ACHN (cell line): Measurements from ENCODE around the gene UNC5CL.
"Not testable (repeated sequence)": the region's sequence is repeated elsewhere in the genome, so short reads cannot be mapped to it uniquely, and the experiment has no call there.

Experiments
- DNase-seq: peaks from one replicate; pipeline ENCODE4 v3.0.0-alpha.2; 2015
- in situ Hi-C: cut with HindIII; loops from 2 replicates; pipeline ENCODE4 v1.10.0; 2017; ENCODE audit warnings: low sequenced_read_pairs, low pct_ligation_motif_present, low pct_unique_long_range_greater_than_20kb

Gene UNC5CL

DNA sequence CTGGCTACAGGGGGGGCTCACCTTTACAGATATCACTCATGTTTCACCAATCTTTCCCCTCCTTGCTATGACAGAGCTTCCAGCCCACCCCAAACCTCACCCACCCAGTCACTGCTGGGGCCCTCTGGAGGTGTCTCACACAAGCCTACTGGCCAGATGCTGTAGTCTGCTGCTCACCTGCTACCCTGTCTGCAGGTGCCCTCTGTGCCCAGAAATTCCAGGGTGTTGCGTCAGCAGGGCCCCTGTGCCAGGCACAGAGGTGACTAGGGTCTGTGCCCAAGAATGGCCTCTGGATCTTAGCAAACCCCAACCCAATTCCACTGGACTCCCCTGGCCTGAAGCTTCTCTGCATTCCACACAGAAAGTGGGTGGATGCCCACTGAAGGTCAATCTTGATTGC lies 21.4 kb downstream of the UNC5CL start:
- no peak for DNase-seq
- in situ Hi-C loops, result no loop called here

- in situ Hi-C loops, DNase-seq: not testable (repeated sequence)
These were observed 23.2 kb downstream of the UNC5CL start for GRCh38 chr6:41015860-41016259.

DNA sequence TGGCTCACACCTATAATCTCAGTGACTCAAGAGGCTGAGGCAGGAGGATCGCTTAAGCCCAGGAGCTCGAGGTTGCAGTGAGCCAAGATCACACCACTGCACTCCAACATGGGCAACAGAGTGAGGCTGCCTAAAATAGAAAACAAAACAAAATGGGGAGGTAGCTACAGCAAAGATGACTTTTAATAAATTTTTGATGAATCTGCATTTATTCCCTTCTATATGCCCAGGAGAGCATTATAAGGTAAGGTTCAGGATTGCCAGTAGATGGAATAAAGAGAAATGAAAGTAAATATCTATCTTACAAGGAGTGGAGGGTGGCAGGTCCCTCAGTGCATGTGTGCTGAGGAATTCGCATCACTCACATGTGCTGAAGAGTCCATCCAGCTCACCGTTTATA lies 24.2 kb downstream of the UNC5CL start:
- no peak for DNase-seq
- in situ Hi-C loops, result no loop called here

DNA sequence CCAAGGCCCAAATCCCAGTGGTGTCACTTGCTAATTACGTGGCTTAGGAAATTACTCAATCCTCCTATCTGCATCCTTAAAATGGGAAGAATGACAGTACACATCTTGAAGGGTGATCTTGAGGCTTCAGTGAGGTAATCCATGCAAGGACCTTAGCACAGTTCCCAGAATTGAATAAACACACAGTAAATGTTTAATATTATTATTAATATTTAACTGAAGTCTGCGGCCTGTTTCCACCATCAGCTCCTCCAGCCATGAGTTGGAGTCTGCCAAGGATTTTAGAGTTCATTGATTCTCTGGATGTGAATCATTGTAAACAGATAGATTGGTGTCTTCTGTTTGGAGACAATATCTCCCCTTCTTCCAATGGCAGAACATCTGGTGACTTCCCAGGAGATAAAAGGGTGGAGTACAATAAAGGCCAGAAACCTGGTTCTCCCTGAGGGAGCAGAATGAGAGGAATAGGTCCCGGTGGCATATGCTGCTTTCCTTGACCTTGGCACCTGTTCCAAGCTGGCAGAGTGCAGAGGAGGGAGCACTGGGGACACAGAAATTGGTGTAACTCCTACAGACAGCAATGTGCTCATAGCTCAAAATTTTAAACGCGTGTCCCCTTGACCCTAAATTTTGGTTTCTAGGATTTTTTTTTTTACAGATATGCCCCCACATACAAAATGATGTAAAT lies 25.4 kb downstream of the UNC5CL start:
- in situ Hi-C loops, result no loop called here
- DNase-seq, result peak; percentile 90

DNA sequence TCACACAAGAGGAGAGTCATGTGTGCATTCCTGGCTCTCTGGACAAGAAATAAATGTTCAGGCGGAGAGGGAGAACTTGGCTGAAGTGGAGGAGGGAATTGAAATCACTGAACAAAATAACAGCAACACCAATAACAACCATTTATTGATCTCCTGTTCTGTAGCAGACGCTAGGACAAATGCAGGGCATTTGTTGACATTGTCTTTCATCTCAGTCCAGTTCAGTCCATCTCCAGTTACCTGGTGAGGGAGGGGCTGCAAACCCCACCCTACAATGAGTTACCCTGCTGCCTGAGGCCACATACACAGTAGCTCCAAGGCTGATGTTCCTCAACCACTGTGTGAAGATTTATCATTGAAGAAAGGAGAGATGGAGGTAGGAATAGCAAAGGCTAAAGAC lies 27.3 kb downstream of the UNC5CL start:
- DNase-seq, result no peak
- in situ Hi-C loops, result no loop called here

DNA sequence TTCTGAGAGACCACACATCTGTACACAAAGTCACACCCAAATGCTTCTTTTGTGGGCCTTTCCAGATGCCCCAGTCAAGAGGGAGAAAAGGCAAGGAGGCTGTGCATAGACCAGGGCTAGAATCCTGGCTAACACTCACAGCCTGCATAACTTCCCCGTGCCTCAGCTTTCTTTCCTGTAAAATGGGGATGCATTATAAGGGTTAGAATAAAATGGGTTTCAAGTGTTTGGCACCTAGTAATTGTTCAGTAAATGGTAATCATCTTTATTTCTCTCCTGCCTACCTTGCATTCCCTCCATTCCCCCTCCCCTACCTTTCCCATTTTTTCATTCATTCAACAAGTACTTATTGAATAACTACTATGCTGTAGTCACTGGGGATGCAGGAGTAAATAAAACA lies 29.4 kb downstream of the UNC5CL start:
- in situ Hi-C loops, result no loop called here
- DNase-seq, result no peak

DNA sequence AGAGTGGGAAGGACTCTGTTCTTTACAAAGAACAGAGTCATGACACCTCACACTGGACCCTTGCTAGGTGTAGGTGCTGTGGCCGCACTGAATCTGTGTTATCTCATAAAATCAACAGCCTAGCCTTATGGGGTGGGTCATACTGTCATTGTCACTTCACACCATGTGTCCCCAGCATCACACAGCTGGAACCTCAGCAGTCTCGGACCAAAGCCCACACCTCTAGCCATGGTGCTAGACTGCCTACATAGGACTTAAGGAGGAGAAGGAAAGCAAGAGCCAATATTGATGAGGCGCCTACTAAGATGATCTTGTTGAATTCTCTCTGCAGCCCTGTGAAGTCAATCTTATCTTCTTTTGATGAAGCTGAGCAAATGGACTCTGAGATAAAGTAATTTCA lies 31.0 kb downstream of the UNC5CL start:
- no peak for DNase-seq
- in situ Hi-C loops, result no loop called here

DNA sequence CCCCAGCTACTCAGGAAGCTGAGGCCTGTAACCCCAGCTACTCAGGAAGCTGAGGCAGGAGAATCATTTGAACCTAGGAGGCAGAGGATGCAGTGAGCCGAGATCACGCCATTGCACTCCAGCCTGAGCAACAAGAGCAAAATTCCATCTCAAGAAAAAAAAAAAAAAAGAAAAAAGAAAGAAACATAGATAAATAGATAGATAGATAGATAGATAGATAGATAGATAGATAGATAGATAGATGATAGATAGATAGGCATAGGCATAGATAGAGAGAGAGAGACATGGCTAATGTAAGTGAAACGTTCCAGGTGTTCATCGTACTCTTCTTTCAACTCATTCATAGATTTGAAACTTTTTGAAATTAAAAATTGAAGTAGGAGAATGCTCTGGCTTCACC lies 32.0 kb downstream of the UNC5CL start:
- in situ Hi-C loops, DNase-seq: not testable (repeated sequence)

DNA sequence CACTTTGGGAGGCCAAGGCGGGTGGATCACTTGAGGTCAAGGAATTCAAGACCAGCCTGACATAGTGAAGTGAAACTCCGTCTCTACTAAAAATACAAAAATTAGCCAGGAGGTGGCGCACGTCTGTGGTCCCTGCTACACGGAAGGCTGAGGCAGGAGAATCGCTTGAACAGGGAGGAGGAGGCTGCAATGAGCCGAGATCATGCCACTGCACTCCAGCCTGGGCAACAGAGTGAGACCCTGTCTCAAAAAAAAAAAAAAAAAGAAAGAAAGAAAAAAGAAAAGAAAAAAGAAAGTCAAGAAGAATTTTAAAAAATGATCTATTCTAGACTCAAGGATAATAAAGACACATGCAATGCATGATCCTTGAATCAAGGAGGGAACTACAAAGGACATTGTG lies 32.8 kb downstream of the UNC5CL start:
- peak; percentile 68 for DNase-seq
- in situ Hi-C loops, result not testable (repeated sequence)

DNA sequence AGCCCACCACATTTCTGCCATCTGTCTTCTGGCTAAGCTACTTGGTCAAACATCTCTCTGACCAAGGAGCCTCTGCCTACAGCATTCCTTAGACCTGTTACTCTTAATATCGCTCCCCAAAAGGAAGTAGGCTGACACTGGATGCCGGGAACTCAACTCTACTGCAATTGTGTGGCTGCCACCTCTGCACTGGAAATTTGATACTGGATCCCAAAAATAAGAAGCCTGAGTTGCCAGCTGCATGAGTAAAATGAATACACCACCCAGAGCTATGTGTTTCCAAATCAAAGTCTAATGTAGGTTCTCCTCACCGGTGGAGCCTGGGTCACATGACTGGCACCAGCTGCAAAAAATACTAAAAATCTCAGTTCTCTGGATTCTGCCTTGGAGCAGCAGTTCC lies 36.9 kb downstream of the UNC5CL start:
- DNase-seq, result no peak
- in situ Hi-C loops, result no loop called here

- in situ Hi-C loops, result no loop called here
- DNase-seq, result no peak
These were observed 38.8 kb downstream of the UNC5CL start for GRCh38 chr6:41000248-41000647.

DNA sequence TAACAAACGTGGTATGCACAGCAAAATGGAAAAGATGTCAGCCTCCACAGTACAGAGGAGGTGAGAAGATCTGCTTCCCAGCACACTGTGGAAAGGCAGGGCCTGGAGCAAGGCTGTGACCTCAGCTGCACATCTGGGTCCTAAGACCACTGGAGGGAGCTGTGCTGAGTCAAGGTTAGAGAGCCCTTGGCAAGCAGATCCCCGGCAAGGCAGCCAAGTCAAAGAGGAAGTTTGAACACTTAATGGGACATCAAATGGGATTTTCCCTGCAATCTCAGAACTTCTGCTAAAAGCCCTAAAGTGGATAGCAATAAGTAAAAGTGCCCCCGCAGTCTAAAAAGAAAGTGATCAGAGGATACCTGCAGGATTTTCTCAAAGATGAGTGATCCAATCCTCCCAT lies 39.5 kb downstream of the UNC5CL start:
- peak; percentile 53 for DNase-seq
- in situ Hi-C loops, result no loop called here

GRCh38 chr6:40998661-40999060 lies 40.4 kb downstream of the UNC5CL start:
- in situ Hi-C loops, result no loop called here
- no peak for DNase-seq

DNA sequence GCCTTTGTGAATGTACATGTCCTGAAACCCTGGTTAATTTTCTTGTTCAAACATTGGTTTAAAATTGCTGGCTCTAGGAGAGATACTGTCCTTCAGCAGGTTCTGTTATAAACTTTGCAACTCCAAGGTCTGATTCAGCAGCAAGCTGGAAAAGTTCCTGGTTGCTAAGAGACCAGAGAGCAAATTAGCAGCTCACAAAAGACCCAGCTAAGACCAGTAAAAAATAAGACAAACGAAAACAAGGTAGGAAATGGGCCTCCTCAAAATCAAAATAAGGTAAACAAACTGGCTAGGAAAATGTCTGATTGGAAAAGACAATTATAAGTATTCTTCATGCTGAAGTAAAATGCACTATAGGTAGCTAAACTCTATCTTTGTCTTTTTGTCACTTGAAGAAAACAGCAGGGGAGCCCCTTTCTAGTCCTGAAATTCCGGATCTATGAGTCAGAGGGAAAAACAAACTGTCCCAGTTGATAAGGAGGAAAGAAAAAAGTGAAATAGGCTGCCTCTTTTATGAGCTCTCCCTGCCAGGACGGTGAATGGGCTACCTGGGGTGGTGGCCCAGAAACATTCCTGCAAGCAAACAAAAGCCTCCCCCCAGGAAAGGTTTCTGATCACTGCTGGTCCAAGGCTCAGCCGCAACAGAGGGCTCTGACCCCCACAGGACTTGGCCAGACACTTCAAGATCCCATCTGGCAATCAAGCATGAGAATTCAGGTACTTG lies 41.6 kb downstream of the UNC5CL start:
- DNase-seq, result peak; percentile 70
- in situ Hi-C loops, result no loop called here

DNA sequence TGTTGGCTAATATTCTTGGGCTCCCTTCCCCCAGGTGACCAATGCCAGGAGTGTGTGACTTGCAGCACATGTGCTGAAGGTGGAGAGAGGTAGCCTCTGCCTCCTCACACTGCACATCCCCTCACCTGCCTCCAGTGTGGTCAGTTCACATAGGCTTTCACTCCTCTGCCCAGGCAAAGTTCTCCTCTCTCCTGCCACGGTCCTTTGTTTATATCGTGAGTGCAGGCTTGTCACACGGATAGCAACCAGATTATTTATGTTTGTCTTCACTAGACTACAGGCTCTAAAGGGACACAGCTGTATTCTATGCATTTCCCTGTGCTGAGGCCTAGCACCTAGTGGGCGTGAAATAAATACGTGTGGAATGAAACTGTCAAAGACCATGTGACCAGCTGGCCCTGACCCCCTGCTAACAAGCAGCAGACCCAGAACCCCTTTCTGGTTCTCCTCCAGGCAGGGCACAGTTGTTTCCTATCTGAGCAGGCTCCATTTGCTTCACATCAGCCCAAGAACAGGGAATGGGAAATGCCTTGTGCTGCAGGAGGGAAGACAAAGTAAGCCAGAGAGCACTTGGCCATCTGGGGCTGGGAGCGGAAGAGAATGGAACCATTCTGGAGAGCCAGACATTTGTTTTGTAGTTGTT lies 42.3 kb downstream of the UNC5CL start:
- in situ Hi-C loops, result no loop called here
- peak; percentile 2 for DNase-seq

GRCh38 chr6:40992746-40993145 lies 46.3 kb downstream of the UNC5CL start:
- in situ Hi-C loops, result no loop called here
- DNase-seq, result no peak

DNA sequence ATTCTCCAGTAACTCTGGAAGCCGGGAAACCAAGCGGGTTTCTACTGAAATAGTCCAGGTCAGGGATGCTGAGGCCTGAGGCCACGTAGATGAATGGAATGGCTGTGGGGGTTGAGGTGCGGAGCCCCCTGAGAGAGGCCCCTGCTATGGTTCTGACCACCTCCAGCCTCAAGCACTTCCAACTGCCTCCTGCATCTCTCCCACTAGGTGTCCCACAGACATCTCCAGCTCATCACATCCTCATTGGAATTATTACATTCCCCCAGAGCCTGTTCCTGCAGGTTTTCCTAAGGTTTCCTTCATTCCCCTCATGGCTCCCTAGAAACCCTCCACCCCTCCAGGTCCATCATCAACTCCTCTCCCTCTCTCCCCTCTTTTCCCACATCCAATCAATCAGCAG lies 48.7 kb downstream of the UNC5CL start:
- in situ Hi-C loops, result no loop called here
- no peak for DNase-seq

- in situ Hi-C loops, result no loop called here
- no peak for DNase-seq
These were observed 49.5 kb downstream of the UNC5CL start for GRCh38 chr6:40989204-40990169.

- in situ Hi-C loops, result no loop called here
- DNase-seq, result no peak
These were observed 50.4 kb downstream of the UNC5CL start for GRCh38 chr6:40988634-40989033.
